K562 (cell line): ENCODE data around the gene VWA1. TPM values are rescaled to one million over a fixed set of nuclear protein-coding genes. Genes with fewer than 3 reads are reported as not detected.
A peak's percentile ranks its signal among the peaks of the same experiment; 100 is the strongest.

Experiments
- CREB3L1 ChIP-seq: fragments of 450-650 bp; IDR thresholded peaks from 2 replicates; pipeline ENCODE4 v1.6.1; 2014; ENCODE audit warnings: low read depth, mild to moderate bottlenecking, moderate library complexity, borderline replicate concordance
- GTF3C2 ChIP-seq: IDR thresholded peaks from 3 replicates; pipeline ENCODE4 v1.6.1; 2011; ENCODE audit warnings: borderline replicate concordance, mild to moderate bottlenecking, moderate library complexity; ENCODE audit not compliant: insufficient read length; ENCODE audit errors: extremely low read depth
- HMG20B ChIP-seq: fragments of 250-450 bp; sonication (Bioruptor Pico); IDR thresholded peaks from 2 replicates; pipeline ENCODE4 v1.5.0; 2021; ENCODE audit warnings: mild to moderate bottlenecking
- HNRNPUL1 ChIP-seq: fragments of 200-400 bp; formaldehyde crosslinking; IDR thresholded peaks from 2 replicates; pipeline ENCODE4 v1.6.1; 2017; ENCODE audit warnings: low read length
- KAT2B ChIP-seq: IDR thresholded peaks from one replicate; pipeline ENCODE4 v1.6.1; 2012; ENCODE audit warnings: low read depth, mild to moderate bottlenecking, control low read depth, inconsistent platforms, low read length, moderate library complexity
- KLF10 ChIP-seq: fragments of 250-450 bp; sonication (Bioruptor Pico); IDR thresholded peaks from 2 replicates; pipeline ENCODE4 v1.6.1; 2021; ENCODE audit warnings: matching md5 sums
- NCOA2 ChIP-seq, 2 experiments: fragments of 450-650 bp; IDR thresholded peaks; 2 replicates each; pipeline ENCODE4 v1.6.1; 2018; ENCODE audit warnings: mild to moderate bottlenecking in 2 of 2, moderate library complexity in 1 of 2; ENCODE audit not compliant: partially characterized antibody in 2 of 2
- NFYB ChIP-seq: IDR thresholded peaks from 2 replicates; pipeline ENCODE4 v1.6.1; 2011; ENCODE audit warnings: mild to moderate bottlenecking, moderate library complexity; ENCODE audit not compliant: insufficient read length; ENCODE audit errors: extremely low read depth
- NR4A1 ChIP-seq, 2 experiments: fragments of 250-450 bp in 1 of 2; fragments of 450-650 bp in 1 of 2; sonication (Bioruptor Pico) in 1 of 2; IDR thresholded peaks; 2 replicates each; pipeline versions ENCODE4 v1.4.0 to v1.6.1; 2016 to 2020; ENCODE audit warnings: mild to moderate bottlenecking in 2 of 2, missing compliant biosample characterization in 1 of 2, missing genetic modification characterization in 1 of 2, moderate library complexity in 1 of 2
- PHB ChIP-seq: fragments of 250-450 bp; sonication (Bioruptor Pico); IDR thresholded peaks from 2 replicates; pipeline ENCODE4 v1.5.0; 2021
- SMARCB1 ChIP-seq: IDR thresholded peaks from 2 replicates; pipeline ENCODE4 v1.6.1; 2011; ENCODE audit warnings: improper control_type of control experiment, low read depth; ENCODE audit not compliant: insufficient read length
- ZBTB9 ChIP-seq: fragments of 450-650 bp; formaldehyde crosslinking; IDR thresholded peaks from 2 replicates; pipeline ENCODE4 v1.4.0; 2020; ENCODE audit warnings: mild to moderate bottlenecking, moderate library complexity
- ZNF140 ChIP-seq: fragments of 250-450 bp; sonication (Bioruptor Pico); IDR thresholded peaks from 2 replicates; pipeline ENCODE4 v1.8.0; 2021; ENCODE audit warnings: moderate library complexity, mild to moderate bottlenecking, inconsistent platforms
- ZNF507 ChIP-seq: conservative IDR thresholded peaks from 2 replicates; pipeline ENCODE4 v1.6.1; 2017; ENCODE audit warnings: missing genetic modification characterization, missing compliant biosample characterization
- polyA plus RNA-seq, 8 experiments: library from polyadenylated mRNA; depleted of rRNA in 4 of 8; stranded (reverse) in 5 of 8; unstranded in 3 of 8; fragments of >200 nt; fragmentation: Nextera tagmentation in 2 of 8; fragmentation: Illumina TruSeq in 1 of 8; extraction: Ambion mirVana in 2 of 8; extraction: Trizol in 1 of 8; gene quantifications; 2 replicates each; pipeline versions ENCODE4 v1.2.1 to v1.2.3, GENCODE V29; 2011 to 2014; ENCODE audit warnings: inconsistent platforms in 1 of 8, missing spikeins in 1 of 8
- total RNA-seq, 7 experiments: library from RNA; depleted of rRNA in 6 of 7; stranded (reverse); fragments of >200 nt in 6 of 7; fragmentation: Illumina TruSeq in 2 of 7; extraction: Trizol in 2 of 7; gene quantifications; 2 replicates each; pipeline versions ENCODE4 v1.2.1 to v1.2.3, GENCODE V29; 2011 to 2021; ENCODE audit warnings: low replicate concordance in 1 of 7
- TF ChIP-seq, protein P1 (sequence below): sonication (generic); formaldehyde crosslinking; IDR thresholded peaks from 2 replicates; pipeline ENCODE4 v1.5.0; 2020; ENCODE audit warnings: missing genetic modification reagents
- TF ChIP-seq, protein P2 (sequence below): fragments of 450-650 bp; IDR thresholded peaks from 2 replicates; pipeline ENCODE4 v1.6.1; 2018; ENCODE audit warnings: mild to moderate bottlenecking, low read depth; ENCODE audit not compliant: partially characterized antibody
- TF ChIP-seq, protein P3 (sequence below): fragments of 250-450 bp; sonication (Bioruptor Pico); IDR thresholded peaks from 2 replicates; pipeline ENCODE4 v1.8.0; 2021; ENCODE audit warnings: mild to moderate bottlenecking, moderate library complexity

Gene VWA1
- total and polyA plus RNA-seq, 9 of the 15 experiments (the other 6 are each of a cell fraction or from before 2014, with no cell fraction given), result 0.01 to 6.4 (median 0.85) TPM

DNA sequence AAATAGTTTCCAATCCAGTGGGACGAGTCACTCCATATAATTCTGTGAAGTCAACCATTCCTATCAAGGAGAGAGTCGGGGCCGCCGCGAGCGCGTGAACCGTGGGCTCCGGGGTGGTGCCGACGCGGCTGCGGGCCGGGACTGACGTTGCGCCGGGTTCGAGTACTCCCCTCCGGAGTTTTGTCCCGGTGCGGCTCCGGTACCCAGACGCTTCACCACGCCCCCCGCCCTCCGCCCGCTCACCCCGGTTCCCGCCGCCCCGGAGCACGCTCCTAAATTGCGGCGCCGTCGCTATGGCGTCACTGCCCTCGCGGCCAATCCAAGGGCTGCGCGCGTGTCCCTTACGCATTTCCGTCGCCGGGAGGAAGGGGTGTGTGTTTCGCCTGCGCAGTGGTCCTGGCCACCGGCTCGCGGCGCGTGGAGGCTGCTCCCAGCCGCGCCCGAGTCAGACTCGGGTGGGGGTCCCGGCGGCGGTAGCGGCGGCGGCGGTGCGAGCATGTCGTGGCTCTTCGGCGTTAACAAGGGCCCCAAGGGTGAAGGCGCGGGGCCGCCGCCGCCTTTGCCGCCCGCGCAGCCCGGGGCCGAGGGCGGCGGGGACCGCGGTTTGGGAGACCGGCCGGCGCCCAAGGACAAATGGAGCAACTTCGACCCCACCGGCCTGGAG lies 36.0 kb downstream of the VWA1 start, which contains the start of gene ATAD3B (continued):
- TF ChIP-seq HNRNPUL1, result no peak
- TF ChIP-seq GTF3C2, result no peak
- no peak for TF ChIP-seq ZBTB9 (CRISPR knock-in tag)
- TF ChIP-seq SMARCB1, result no peak
- no peak for TF ChIP-seq NCOA2 (IDR thresholded peaks at IDR 0.05; ENCODE audit: partially characterized antibody in 2 of 2)
- TF ChIP-seq, protein P1, sequence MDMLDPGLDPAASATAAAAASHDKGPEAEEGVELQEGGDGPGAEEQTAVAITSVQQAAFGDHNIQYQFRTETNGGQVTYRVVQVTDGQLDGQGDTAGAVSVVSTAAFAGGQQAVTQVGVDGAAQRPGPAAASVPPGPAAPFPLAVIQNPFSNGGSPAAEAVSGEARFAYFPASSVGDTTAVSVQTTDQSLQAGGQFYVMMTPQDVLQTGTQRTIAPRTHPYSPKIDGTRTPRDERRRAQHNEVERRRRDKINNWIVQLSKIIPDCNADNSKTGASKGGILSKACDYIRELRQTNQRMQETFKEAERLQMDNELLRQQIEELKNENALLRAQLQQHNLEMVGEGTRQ, result peak; percentile 17; the same call in 1 of the 2 replicates
- TF ChIP-seq PHB (CRISPR knock-in tag), result no peak
- TF ChIP-seq NR4A1 (CRISPR knock-in tag; IDR thresholded peaks at IDR 0.05), result no peak
- no peak for TF ChIP-seq NR4A1 (tag; IDR thresholded peaks at IDR 0.05)
- peak; percentile 59 for TF ChIP-seq CREB3L1
- no peak for TF ChIP-seq ZNF140
- TF ChIP-seq, protein P2, sequence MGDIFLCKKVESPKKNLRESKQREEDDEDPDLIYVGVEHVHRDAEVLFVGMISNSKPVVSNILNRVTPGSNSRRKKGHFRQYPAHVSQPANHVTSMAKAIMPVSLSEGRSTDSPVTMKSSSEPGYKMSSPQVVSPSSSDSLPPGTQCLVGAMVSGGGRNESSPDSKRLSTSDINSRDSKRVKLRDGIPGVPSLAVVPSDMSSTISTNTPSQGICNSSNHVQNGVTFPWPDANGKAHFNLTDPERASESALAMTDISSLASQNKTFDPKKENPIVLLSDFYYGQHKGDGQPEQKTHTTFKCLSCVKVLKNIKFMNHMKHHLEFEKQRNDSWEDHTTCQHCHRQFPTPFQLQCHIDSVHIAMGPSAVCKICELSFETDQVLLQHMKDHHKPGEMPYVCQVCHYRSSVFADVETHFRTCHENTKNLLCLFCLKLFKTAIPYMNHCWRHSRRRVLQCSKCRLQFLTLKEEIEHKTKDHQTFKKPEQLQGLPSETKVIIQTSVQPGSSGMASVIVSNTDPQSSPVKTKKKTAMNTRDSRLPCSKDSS, result no peak
- no peak for TF ChIP-seq KLF10 (CRISPR knock-in tag)
- TF ChIP-seq, protein P3, sequence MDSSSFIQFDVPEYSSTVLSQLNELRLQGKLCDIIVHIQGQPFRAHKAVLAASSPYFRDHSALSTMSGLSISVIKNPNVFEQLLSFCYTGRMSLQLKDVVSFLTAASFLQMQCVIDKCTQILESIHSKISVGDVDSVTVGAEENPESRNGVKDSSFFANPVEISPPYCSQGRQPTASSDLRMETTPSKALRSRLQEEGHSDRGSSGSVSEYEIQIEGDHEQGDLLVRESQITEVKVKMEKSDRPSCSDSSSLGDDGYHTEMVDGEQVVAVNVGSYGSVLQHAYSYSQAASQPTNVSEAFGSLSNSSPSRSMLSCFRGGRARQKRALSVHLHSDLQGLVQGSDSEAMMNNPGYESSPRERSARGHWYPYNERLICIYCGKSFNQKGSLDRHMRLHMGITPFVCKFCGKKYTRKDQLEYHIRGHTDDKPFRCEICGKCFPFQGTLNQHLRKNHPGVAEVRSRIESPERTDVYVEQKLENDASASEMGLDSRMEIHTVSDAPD (CRISPR knock-in tag), result no peak
- no peak for TF ChIP-seq KAT2B
- TF ChIP-seq HMG20B, result no peak
- TF ChIP-seq ZNF507, result no peak
- peak; percentile 82 for TF ChIP-seq NFYB
